ENCODE measurements around the gene DRAXIN.

DRAXIN gene

GRCh38 chr1:11764115-11764514 lies 72.6 kb downstream of the DRAXIN start:
- DNase-seq (ENCODE audit: low read depth in 3 of 3), result no peak

GRCh38 chr1:11764519-11764918 lies 73.0 kb downstream of the DRAXIN start:
- no peak for DNase-seq (ENCODE audit: low read depth in 3 of 3)

GRCh38 chr1:11765661-11766428 lies 74.3 kb downstream of the DRAXIN start:
- DNase-seq (ENCODE audit: low read depth in 3 of 3), result no peak

- no peak for DNase-seq (ENCODE audit: low read depth in 3 of 3)
These were observed 74.9 kb downstream of the DRAXIN start for GRCh38 chr1:11766429-11766776.

GRCh38 chr1:11767922-11768704 lies 76.6 kb downstream of the DRAXIN start:
- no peak for DNase-seq (ENCODE audit: low read depth in 3 of 3)

GRCh38 chr1:11768821-11769220 lies 77.3 kb downstream of the DRAXIN start:
- DNase-seq (ENCODE audit: low read depth in 3 of 3), result no peak

- DNase-seq (ENCODE audit: low read depth in 3 of 3), result no peak
These were observed 77.8 kb downstream of the DRAXIN start for GRCh38 chr1:11769274-11769673.

GRCh38 chr1:11770011-11770410 lies 78.5 kb downstream of the DRAXIN start:
- no peak for DNase-seq (ENCODE audit: low read depth in 3 of 3)

GRCh38 chr1:11771481-11772043 lies 80.1 kb downstream of the DRAXIN start:
- no peak for DNase-seq (ENCODE audit: low read depth in 3 of 3)

- DNase-seq (ENCODE audit: low read depth in 3 of 3), result no peak
These were observed 80.9 kb downstream of the DRAXIN start for GRCh38 chr1:11772458-11772857.

GRCh38 chr1:11774753-11775152 lies 83.2 kb downstream of the DRAXIN start:
- DNase-seq (ENCODE audit: low read depth in 3 of 3), result no peak

Measured in stimulated activated CD4-positive, alpha-beta T cell treated with anti-CD3 and anti-CD28 coated beads, TNF-alpha, amount 100 ng/mL, for 24 hours (primary cell).